K562 (cell line): ENCODE data around the gene GIGYF2. TPM values are rescaled to one million over a fixed set of nuclear protein-coding genes. Genes with fewer than 3 reads are reported as not detected.
A peak's percentile ranks its signal among the peaks of the same experiment; 100 is the strongest.

ENCODE experiments used
- ATAC-seq: fragments of 200-7000 bp; cut with Tn5 transposase; 3 replicates; pipeline ENCODE4 v1.9.1; 2020; ENCODE audit warnings: moderate library complexity
- BruUV-seq: library from RNA; stranded (reverse); fragments of 400-500 nt; replicated peaks from 2 replicates; lab custom pipeline; 2021; lab: Mats Ljungman, UMichigan
- CTCF ChIA-PET: fragments of 300-600 bp; formaldehyde crosslinking; extraction: SDS; loops from one replicate; lab custom pipeline; 2021; ENCODE audit warnings: low intra/inter-chr PET ratio; lab: Yijun Ruan, JAX
- POLR2A ChIA-PET: fragments of 300-600, 350-650 bp; sonication (Branson Sonifier 250); formaldehyde crosslinking; extraction: SDS; loops from one replicate; lab custom pipeline; 2021; ENCODE audit warnings: antibody characterized with exemption, inconsistent platforms; lab: Yijun Ruan, JAX
- DNase-seq, 4 experiments: peaks; one replicate each; pipeline versions ENCODE4 v3.0.0 to v3.0.0-alpha.2; 2011 to 2018; ENCODE audit warnings: low spot score in 3 of 4, mixed read lengths in 3 of 4; ENCODE audit errors: extremely low read depth in 1 of 4
- FAIRE-seq: peaks from 2 replicates; lab custom pipeline; 2011; peaks lifted over from hg19 to GRCh38; lab: Jason Lieb, UNC
- H2AFZ ChIP-seq: 2 replicates; pipeline ENCODE4 v1.6.0; 2011; ENCODE audit warnings: low read depth, low read length, control low read depth, inconsistent platforms
- H3K27ac ChIP-seq: fragments of 200-600 bp; 3 replicates; pipeline ENCODE4 v1.8.0; 2011; ENCODE audit warnings: low read depth, mild to moderate bottlenecking, control low read depth, inconsistent platforms, low read length, moderate library complexity, mixed read lengths; ENCODE audit errors: extremely low read depth
- H3K27me3 ChIP-seq, 2 experiments: fragments of 300-600 bp in 1 of 2; 2 replicates in 1 of 2; 3 replicates in 1 of 2; pipeline versions ENCODE4 v1.6.0 to v1.8.0; 2011; ENCODE audit warnings: inconsistent platforms in 2 of 2, low read length in 2 of 2, mild to moderate bottlenecking in 1 of 2, mixed read lengths in 1 of 2, moderate library complexity in 1 of 2; ENCODE audit not compliant: control insufficient read depth in 2 of 2, insufficient read depth in 2 of 2
- H3K36me3 ChIP-seq: fragments of 300-600 bp; 3 replicates; pipeline ENCODE4 v1.8.0; 2011; ENCODE audit warnings: mild to moderate bottlenecking, low read length, inconsistent platforms; ENCODE audit not compliant: control insufficient read depth, insufficient read depth
- H3K4me1 ChIP-seq, 2 experiments: fragments of 200-600 bp in 1 of 2; replicated peaks in 1 of 2; 2 replicates in 1 of 2; 3 replicates in 1 of 2; pipeline versions ENCODE4 v1.5.1 to v1.8.0; 2011; ENCODE audit warnings: inconsistent platforms in 2 of 2, low read length in 2 of 2, mild to moderate bottlenecking in 1 of 2, mixed read lengths in 1 of 2, moderate library complexity in 1 of 2; ENCODE audit not compliant: control insufficient read depth in 2 of 2, insufficient read depth in 2 of 2
- H3K4me2 ChIP-seq: 2 replicates; pipeline ENCODE4 v1.6.1; 2011; ENCODE audit warnings: low read length, control low read depth, inconsistent platforms, mixed read lengths; ENCODE audit not compliant: insufficient read depth
- H3K4me3 ChIP-seq: fragments of 200-600 bp; sonication (generic), shearing (Covaris generic); 2 replicates; pipeline ENCODE4 v1.5.1; 2016; ENCODE audit warnings: control low read depth, inconsistent platforms
- H3K79me2 ChIP-seq: fragments of 200-600 bp; 3 replicates; pipeline ENCODE4 v1.8.0; 2011; ENCODE audit warnings: low read length, inconsistent platforms; ENCODE audit not compliant: control insufficient read depth, insufficient read depth
- H3K9ac ChIP-seq, 2 experiments: 2 replicates each; pipeline versions ENCODE4 v1.6.0 to v1.6.1; 2011; ENCODE audit warnings: low read depth in 2 of 2, low read length in 2 of 2, control low read depth in 1 of 2, inconsistent platforms in 1 of 2, mild to moderate bottlenecking in 1 of 2, mixed read lengths in 1 of 2; ENCODE audit not compliant: insufficient read depth in 1 of 2
- H3K9me1 ChIP-seq: one replicate; pipeline ENCODE4 v1.6.0; 2011; ENCODE audit warnings: inconsistent platforms, mild to moderate bottlenecking, low read length, moderate library complexity; ENCODE audit not compliant: control insufficient read depth, insufficient read depth
- H3K9me3 ChIP-seq: replicated peaks from 2 replicates; pipeline ENCODE4 v1.5.1; 2011; ENCODE audit warnings: low read depth, low read length, inconsistent platforms; ENCODE audit not compliant: control insufficient read depth, insufficient read depth
- H4K20me1 ChIP-seq: replicated peaks from 2 replicates; pipeline ENCODE4 v1.6.1; 2011; ENCODE audit warnings: low read length, inconsistent platforms, mixed read lengths; ENCODE audit not compliant: control insufficient read depth, insufficient read depth
- JUND ChIP-seq, 2 experiments: IDR thresholded peaks; 2 replicates in 1 of 2; 3 replicates in 1 of 2; pipeline ENCODE4 v1.6.1; 2011; ENCODE audit warnings: borderline replicate concordance in 2 of 2, low read depth in 2 of 2, low read length in 2 of 2, improper control_type of control experiment in 1 of 2, missing biosample characterization in 1 of 2, missing genetic modification characterization in 1 of 2, missing genetic modification reagents in 1 of 2
- KDM1A ChIP-seq, 2 experiments: fragments of 450-650 bp; IDR thresholded peaks; 2 replicates each; pipeline ENCODE4 v1.6.1; 2016; ENCODE audit warnings: mild to moderate bottlenecking in 2 of 2
- WGBS: fragments of 100-300 bp; shearing (Covaris generic); methylation state at CpG from one replicate; pipeline ENCODE4 v1.1.6; 2016; ENCODE audit warnings: low coverage, mixed read lengths; ENCODE audit not compliant: insufficient coverage; ENCODE audit errors: missing lambda C conversion rate; 5-methylcytosine and 5-hydroxymethylcytosine counted together
- in situ Hi-C: fragments of 300-500 bp; cut with MboI; formaldehyde crosslinking; loops from 4 replicates; pipeline ENCODE4 v1.15.0; 2018; ENCODE audit warnings: inconsistent platforms, mixed read lengths
- intact Hi-C: fragments of 100-400 bp; cut with micrococcal nuclease; formaldehyde crosslinking; loops from 2 replicates; pipeline ENCODE4 v1.14.2; 2022
- polyA plus RNA-seq, 8 experiments: library from polyadenylated mRNA; depleted of rRNA in 4 of 8; stranded (reverse) in 5 of 8; unstranded in 3 of 8; fragments of >200 nt; fragmentation: Nextera tagmentation in 2 of 8; fragmentation: Illumina TruSeq in 1 of 8; extraction: Ambion mirVana in 2 of 8; extraction: Trizol in 1 of 8; gene quantifications; 2 replicates each; pipeline versions ENCODE4 v1.2.1 to v1.2.3, GENCODE V29; 2011 to 2014; ENCODE audit warnings: inconsistent platforms in 1 of 8, missing spikeins in 1 of 8
- total RNA-seq, 7 experiments: library from RNA; depleted of rRNA in 6 of 7; stranded (reverse); fragments of >200 nt in 6 of 7; fragmentation: Illumina TruSeq in 2 of 7; extraction: Trizol in 2 of 7; gene quantifications; 2 replicates each; pipeline versions ENCODE4 v1.2.1 to v1.2.3, GENCODE V29; 2011 to 2021; ENCODE audit warnings: low replicate concordance in 1 of 7
- TF ChIP-seq, protein P1 (sequence below): sonication (generic); formaldehyde crosslinking; IDR thresholded peaks from 2 replicates; pipeline ENCODE4 v1.9.0; 2022; ENCODE audit warnings: mild to moderate bottlenecking, missing genetic modification reagents

The GIGYF2 gene
- total and polyA plus RNA-seq, 9 of the 15 experiments (the other 6 are each of a cell fraction or from before 2014, with no cell fraction given): 12.7 to 52.7 (median 34.9) TPM

DNA sequence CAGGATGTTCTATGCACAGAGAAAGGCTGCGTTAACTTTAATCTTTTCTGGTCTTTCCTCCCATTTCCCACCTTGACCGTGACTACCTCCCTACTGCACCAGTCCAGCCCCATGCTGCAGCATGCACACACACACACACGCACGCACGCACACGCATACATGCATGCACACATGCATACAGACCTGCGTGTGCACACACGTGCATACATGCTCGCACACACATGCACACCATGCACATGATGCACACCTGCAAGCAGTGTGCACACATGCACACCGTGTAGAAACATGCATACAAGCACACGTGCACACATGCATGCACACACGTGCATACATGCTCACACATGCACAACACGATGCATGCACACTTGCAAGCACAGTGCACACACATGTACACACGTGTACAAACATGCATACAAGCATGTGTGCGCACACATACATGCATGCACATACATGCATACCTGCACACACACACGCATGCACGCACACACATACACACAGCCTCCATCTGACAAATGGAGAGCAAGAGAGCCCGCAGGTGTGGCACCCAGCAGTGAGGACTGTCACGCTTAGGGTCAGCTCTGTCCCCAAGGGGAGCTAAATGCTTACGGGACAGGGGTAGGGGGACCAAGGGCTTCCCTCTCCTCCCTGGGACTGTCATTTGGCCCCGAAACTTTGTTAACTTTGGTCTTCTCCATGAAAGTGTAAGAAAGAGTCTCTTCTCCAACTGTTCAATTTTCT lies 191.1 kb downstream of the GIGYF2 start:
- no peak overlapping the region for H3K27ac ChIP-seq
- no peaks in the 10 kb centered on the region for H3K36me3 ChIP-seq
- H3K9ac ChIP-seq: no peak overlapping the region
- H4K20me1 ChIP-seq: no peaks in the 10 kb centered on the region; the same call in 1 of the 2 replicates
- intact Hi-C loops (no loop called here), in situ Hi-C loops (no loop called here)
- FAIRE-seq: no peak
- H3K4me2 ChIP-seq: no peak overlapping the region
- H3K9me1 ChIP-seq: no peaks in the 10 kb centered on the region
- H3K79me2 ChIP-seq: no peaks in the 10 kb centered on the region
- no peak overlapping the region for H2AFZ ChIP-seq
- no peaks in the 10 kb centered on the region for H3K9me3 ChIP-seq
- no peak overlapping the region for H3K4me3 ChIP-seq
- TF ChIP-seq KDM1A (IDR thresholded peaks at IDR 0.05) (peak in 1 of 2 experiments; percentile 46; a peak in 1 of 4 replicates), JUND (IDR thresholded peaks at IDR 0.05; ENCODE audit: borderline replicate concordance, low read depth, low read length) (no peak), JUND (tag; IDR thresholded peaks at IDR 0.05; ENCODE audit: borderline replicate concordance, low read depth, low read length) (no peak)
- TF ChIP-seq, protein P1, sequence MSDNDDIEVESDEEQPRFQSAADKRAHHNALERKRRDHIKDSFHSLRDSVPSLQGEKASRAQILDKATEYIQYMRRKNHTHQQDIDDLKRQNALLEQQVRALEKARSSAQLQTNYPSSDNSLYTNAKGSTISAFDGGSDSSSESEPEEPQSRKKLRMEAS (CRISPR knock-in tag): peak; percentile 29; the same call in 1 of the 2 replicates
- H3K27me3 ChIP-seq: peaks cover 17 to 69% of the 10 kb centered on the region in 2 experiments; a peak in 4 of 5 replicates
- 9% methylated on average over 21 of the region's 21 CpGs for WGBS
- peaks cover 5 to 14% of the 10 kb centered on the region in 2 experiments; a peak in 3 of 5 replicates for H3K4me1 ChIP-seq
- no TSS peak for BruUV-seq
- ATAC-seq: no peak
- CTCF ChIA-PET: no interaction called here
- POLR2A ChIA-PET: no interaction called here
- DNase-seq: no peak
